HEK293 (cell line): ENCODE results near the gene ITIH1.

Source experiments
- EGR2 ChIP-seq: fragments of 450-650 bp; formaldehyde crosslinking; IDR thresholded peaks from 2 replicates; pipeline ENCODE4 v1.5.1; 2016; ENCODE audit warnings: low read depth, missing biosample characterization, missing genetic modification characterization
- SP2 ChIP-seq: fragments of 450-650 bp; formaldehyde crosslinking; IDR thresholded peaks from 2 replicates; pipeline ENCODE4 v1.5.1; 2016; ENCODE audit warnings: missing biosample characterization, missing genetic modification characterization
- ZBTB26 ChIP-seq: fragments of 450-650 bp; formaldehyde crosslinking; optimal IDR thresholded peaks from 2 replicates; pipeline ENCODE3; 2016; ENCODE audit warnings: missing biosample characterization, mild to moderate bottlenecking, missing genetic modification characterization
- ZXDB ChIP-seq: fragments of 450-650 bp; formaldehyde crosslinking; IDR thresholded peaks from 2 replicates; pipeline ENCODE4 v1.5.1; 2016; ENCODE audit warnings: missing biosample characterization, missing genetic modification characterization
- TF ChIP-seq, protein P1 (sequence below): fragments of 450-650 bp; formaldehyde crosslinking; IDR thresholded peaks from 2 replicates; pipeline ENCODE4 v1.5.1; 2016; ENCODE audit warnings: missing biosample characterization, missing genetic modification characterization
- TF ChIP-seq, protein P2 (sequence below): fragments of 450-650 bp; formaldehyde crosslinking; IDR thresholded peaks from 2 replicates; pipeline ENCODE4 v1.5.1; 2016; ENCODE audit warnings: missing biosample characterization, missing genetic modification characterization, low read depth
- TF ChIP-seq, protein P3 (sequence below): fragments of 450-650 bp; formaldehyde crosslinking; IDR thresholded peaks from 2 replicates; pipeline ENCODE4 v1.5.1; 2016; ENCODE audit warnings: missing biosample characterization, missing genetic modification characterization
- TF ChIP-seq, protein P4 (sequence below): fragments of 450-650 bp; formaldehyde crosslinking; IDR thresholded peaks from 2 replicates; pipeline ENCODE4 v1.5.1; 2016; ENCODE audit warnings: missing biosample characterization, missing genetic modification characterization

DNA sequence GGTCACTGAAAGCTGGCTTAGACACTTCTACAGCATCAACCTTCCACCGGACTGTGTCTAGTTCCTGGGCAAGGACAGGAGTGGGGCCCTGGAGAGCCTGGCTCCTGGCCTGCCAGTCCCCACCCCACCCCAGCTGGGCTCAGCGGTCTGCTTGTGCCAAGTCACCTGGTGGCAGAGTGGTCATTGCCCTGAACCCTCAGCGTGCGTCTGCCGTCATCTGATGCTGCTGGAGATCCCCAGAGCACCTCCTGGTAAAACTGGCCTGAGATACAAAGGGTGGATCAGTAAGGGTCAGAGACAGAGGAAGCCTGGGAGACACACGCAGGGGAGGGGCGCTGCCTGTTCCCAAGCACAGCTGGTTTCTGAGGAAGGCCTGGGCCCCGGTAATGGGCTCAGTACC, 36.4 kb downstream of the ITIH1 start:
- TF ChIP-seq EGR2 (tag by site-specific recombination) (no peak), ZXDB (tag by site-specific recombination) (no peak), SP2 (tag by site-specific recombination) (no peak), ZBTB26 (tag by site-specific recombination) (no peak)
- TF ChIP-seq, protein P1, sequence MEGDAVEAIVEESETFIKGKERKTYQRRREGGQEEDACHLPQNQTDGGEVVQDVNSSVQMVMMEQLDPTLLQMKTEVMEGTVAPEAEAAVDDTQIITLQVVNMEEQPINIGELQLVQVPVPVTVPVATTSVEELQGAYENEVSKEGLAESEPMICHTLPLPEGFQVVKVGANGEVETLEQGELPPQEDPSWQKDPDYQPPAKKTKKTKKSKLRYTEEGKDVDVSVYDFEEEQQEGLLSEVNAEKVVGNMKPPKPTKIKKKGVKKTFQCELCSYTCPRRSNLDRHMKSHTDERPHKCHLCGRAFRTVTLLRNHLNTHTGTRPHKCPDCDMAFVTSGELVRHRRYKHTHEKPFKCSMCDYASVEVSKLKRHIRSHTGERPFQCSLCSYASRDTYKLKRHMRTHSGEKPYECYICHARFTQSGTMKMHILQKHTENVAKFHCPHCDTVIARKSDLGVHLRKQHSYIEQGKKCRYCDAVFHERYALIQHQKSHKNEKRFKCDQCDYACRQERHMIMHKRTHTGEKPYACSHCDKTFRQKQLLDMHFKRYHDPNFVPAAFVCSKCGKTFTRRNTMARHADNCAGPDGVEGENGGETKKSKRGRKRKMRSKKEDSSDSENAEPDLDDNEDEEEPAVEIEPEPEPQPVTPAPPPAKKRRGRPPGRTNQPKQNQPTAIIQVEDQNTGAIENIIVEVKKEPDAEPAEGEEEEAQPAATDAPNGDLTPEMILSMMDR (tag by site-specific recombination) = no peak
- TF ChIP-seq, protein P2, sequence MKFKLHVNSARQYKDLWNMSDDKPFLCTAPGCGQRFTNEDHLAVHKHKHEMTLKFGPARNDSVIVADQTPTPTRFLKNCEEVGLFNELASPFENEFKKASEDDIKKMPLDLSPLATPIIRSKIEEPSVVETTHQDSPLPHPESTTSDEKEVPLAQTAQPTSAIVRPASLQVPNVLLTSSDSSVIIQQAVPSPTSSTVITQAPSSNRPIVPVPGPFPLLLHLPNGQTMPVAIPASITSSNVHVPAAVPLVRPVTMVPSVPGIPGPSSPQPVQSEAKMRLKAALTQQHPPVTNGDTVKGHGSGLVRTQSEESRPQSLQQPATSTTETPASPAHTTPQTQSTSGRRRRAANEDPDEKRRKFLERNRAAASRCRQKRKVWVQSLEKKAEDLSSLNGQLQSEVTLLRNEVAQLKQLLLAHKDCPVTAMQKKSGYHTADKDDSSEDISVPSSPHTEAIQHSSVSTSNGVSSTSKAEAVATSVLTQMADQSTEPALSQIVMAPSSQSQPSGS (tag by site-specific recombination) = no peak
- TF ChIP-seq, protein P3, sequence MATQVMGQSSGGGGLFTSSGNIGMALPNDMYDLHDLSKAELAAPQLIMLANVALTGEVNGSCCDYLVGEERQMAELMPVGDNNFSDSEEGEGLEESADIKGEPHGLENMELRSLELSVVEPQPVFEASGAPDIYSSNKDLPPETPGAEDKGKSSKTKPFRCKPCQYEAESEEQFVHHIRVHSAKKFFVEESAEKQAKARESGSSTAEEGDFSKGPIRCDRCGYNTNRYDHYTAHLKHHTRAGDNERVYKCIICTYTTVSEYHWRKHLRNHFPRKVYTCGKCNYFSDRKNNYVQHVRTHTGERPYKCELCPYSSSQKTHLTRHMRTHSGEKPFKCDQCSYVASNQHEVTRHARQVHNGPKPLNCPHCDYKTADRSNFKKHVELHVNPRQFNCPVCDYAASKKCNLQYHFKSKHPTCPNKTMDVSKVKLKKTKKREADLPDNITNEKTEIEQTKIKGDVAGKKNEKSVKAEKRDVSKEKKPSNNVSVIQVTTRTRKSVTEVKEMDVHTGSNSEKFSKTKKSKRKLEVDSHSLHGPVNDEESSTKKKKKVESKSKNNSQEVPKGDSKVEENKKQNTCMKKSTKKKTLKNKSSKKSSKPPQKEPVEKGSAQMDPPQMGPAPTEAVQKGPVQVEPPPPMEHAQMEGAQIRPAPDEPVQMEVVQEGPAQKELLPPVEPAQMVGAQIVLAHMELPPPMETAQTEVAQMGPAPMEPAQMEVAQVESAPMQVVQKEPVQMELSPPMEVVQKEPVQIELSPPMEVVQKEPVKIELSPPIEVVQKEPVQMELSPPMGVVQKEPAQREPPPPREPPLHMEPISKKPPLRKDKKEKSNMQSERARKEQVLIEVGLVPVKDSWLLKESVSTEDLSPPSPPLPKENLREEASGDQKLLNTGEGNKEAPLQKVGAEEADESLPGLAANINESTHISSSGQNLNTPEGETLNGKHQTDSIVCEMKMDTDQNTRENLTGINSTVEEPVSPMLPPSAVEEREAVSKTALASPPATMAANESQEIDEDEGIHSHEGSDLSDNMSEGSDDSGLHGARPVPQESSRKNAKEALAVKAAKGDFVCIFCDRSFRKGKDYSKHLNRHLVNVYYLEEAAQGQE = no peak
- TF ChIP-seq, protein P4, sequence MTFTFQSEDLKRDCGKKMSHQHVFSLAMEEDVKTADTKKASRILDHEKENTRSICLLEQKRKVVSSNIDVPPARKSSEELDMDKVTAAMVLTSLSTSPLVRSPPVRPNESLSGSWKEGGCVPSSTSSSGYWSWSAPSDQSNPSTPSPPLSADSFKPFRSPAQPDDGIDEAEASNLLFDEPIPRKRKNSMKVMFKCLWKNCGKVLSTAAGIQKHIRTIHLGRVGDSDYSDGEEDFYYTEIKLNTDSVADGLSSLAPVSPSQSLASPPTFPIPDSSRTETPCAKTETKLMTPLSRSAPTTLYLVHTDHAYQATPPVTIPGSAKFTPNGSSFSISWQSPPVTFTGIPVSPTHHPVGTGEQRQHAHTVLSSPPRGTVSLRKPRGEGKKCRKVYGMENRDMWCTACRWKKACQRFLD (tag by site-specific recombination) = no peak
